LNCAP (cell line): ENCODE results near the gene CCDC92B.

ENCODE experiments used
- CTCF ChIP-seq: fragments of 450-650 bp; IDR thresholded peaks from 2 replicates; pipeline ENCODE4 v1.5.1; 2017; ENCODE audit warnings: mild to moderate bottlenecking

CCDC92B gene

DNA sequence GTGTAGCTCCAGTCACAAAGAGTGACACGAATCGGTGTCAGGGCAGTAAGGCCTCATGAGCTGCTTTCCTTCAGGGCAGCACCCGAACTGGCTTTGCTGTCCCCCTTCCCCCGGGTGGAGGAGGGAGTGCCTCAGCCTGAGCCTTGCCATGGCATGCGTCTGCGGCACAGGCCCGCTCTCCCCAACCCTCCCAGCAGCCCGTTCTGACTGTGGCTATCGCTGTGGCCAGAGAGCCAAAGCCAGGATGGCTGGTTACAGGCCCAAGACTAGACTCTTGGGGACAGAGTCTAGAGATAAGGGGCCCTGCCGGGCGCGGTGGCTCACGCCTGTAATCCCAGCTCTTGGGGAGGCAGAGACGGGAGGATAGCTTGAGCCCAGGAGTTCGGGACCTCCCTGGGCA is 63.8 kb downstream of the CCDC92B start:
- no peak for TF ChIP-seq CTCF

DNA sequence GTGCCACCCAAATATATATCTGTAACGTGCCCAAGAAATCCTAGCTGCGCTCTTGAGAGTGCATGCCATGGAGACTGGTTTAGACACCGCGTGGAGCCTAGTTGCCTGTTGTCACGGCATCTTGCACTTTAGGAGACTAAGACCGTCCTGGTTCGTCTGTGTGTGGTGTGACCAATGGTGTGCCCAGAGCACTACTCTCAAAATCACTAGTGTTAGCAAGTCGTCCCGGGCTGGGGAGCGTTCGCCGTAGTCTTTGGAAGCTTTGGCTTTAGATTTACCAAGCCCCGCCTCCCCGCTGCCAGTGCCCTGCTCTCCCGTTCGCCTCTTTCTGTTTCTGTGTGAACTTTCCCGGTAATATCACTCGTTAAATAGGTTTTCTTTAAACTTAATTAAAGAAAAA is 64.9 kb downstream of the CCDC92B start:
- no peak for TF ChIP-seq CTCF

- TF ChIP-seq CTCF, result no peak
These were observed 65.5 kb downstream of the CCDC92B start for GRCh38 chr17:2683912-2684311.

DNA sequence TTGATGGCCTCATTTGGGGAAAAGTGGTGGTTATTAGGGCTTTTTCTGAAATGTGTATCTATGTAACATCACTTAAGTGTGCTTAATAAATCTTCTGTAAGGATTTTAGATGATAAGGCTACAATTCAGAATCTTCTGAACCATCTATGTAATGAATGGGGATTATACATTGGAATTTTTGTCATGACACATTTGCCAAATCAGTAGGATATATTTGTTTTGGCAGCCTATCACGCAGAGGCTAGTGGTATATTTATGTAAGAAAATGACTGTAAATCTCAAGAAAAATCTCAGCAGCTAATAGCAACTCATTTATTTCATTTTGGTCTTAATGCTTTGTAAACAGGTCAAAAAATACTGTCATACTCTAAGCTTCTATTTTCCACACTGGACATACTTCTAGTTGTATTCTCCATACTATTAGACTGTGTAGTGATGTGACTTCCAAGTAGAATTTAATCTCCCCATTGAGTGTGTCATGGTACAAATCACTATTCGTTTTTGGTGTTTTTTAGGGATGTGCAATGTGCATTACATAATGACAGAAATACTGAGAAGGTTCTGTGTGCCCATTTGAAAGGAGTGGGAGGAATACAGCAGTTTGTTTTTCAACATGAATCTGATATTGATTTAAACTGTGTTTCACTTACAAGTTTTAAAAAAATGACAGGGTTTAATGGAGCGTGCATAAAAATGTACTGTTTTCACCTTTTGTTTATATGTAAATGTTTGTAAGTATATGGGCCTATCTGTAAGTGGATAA is 67.1 kb downstream of the CCDC92B start:
- no peak for TF ChIP-seq CTCF

- no peak for TF ChIP-seq CTCF
These were observed 67.8 kb downstream of the CCDC92B start for GRCh38 chr17:2681650-2682049.

- TF ChIP-seq CTCF, result no peak
These were observed 68.5 kb downstream of the CCDC92B start for GRCh38 chr17:2680961-2681360.
